Adipocyte (in vitro differentiated cells): ENCODE measurements around the gene POMT1.
"Not testable (repeated sequence)": the region's sequence is repeated elsewhere in the genome, so short reads cannot be mapped to it uniquely, and the experiment has no call there.

ENCODE experiments used
- DNase-seq: peaks from one replicate; pipeline ENCODE4 v3.0.0-alpha.2; 2015; ENCODE audit warnings: low read depth
- H3K27me3 ChIP-seq: replicated peaks from 2 replicates; pipeline ENCODE4 v1.7.0; 2013; ENCODE audit warnings: mild to moderate bottlenecking, low read length, moderate library complexity; ENCODE audit not compliant: control insufficient read depth, insufficient read depth
- H3K36me3 ChIP-seq: 2 replicates; pipeline ENCODE4 v1.7.0; 2013; ENCODE audit warnings: low read length, mild to moderate bottlenecking, moderate library complexity; ENCODE audit not compliant: control insufficient read depth, insufficient read depth, severe bottlenecking
- H3K4me1 ChIP-seq: 2 replicates; pipeline ENCODE4 v1.7.0; 2013; ENCODE audit warnings: mild to moderate bottlenecking, low read length, moderate library complexity; ENCODE audit not compliant: control insufficient read depth, insufficient read depth
- H3K4me3 ChIP-seq: 2 replicates; pipeline ENCODE4 v1.7.0; 2013; ENCODE audit warnings: mild to moderate bottlenecking, low read length, moderate library complexity
- H3K9ac ChIP-seq: 2 replicates; pipeline ENCODE4 v1.7.0; 2013; ENCODE audit warnings: mild to moderate bottlenecking, low read length, moderate library complexity
- H3K9me3 ChIP-seq: 2 replicates; pipeline ENCODE4 v1.7.0; 2013; ENCODE audit warnings: mild to moderate bottlenecking, low read length, moderate library complexity; ENCODE audit not compliant: control insufficient read depth

Gene POMT1

GRCh38 chr9:131546336-131547084 lies 43.8 kb downstream of the POMT1 start:
- Histone ChIP-seq H3K9me3 (peaks cover 31% of the 10 kb centered on the region), H3K9ac (no peak overlapping the region), H3K36me3 (no peaks in the 10 kb centered on the region), H3K27me3 (peaks cover 27% of the 10 kb centered on the region), H3K4me1 (no peaks in the 10 kb centered on the region), H3K4me3 (peak overlapping the region; percentile 58)
- DNase-seq, result peak; percentile 59

- peaks cover 44% of the 10 kb centered on the region for H3K27me3 ChIP-seq
- H3K4me1 ChIP-seq, H3K36me3 ChIP-seq, DNase-seq, H3K9ac ChIP-seq, H3K4me3 ChIP-seq: not testable (repeated sequence)
- H3K9me3 ChIP-seq, result peaks cover 12% of the 10 kb centered on the region
These were observed 46.5 kb downstream of the POMT1 start for GRCh38 chr9:131549186-131549585.

- not testable (repeated sequence) for H3K4me3 ChIP-seq, H3K9ac ChIP-seq, H3K36me3 ChIP-seq, H3K9me3 ChIP-seq, H3K4me1 ChIP-seq, DNase-seq
- H3K27me3 ChIP-seq, result peaks cover 49% of the 10 kb centered on the region
These were observed 47.7 kb downstream of the POMT1 start for GRCh38 chr9:131550465-131550864.

- H3K4me3 ChIP-seq, result no peak overlapping the region
- H3K9me3 ChIP-seq, result peaks cover 7% of the 10 kb centered on the region
- peaks cover 43% of the 10 kb centered on the region for H3K27me3 ChIP-seq
- DNase-seq, result no peak
- H3K4me1 ChIP-seq, result no peaks in the 10 kb centered on the region
- no peak overlapping the region for H3K9ac ChIP-seq
- no peaks in the 10 kb centered on the region for H3K36me3 ChIP-seq
These were observed 49.3 kb downstream of the POMT1 start for GRCh38 chr9:131552030-131552429.

- H3K36me3 ChIP-seq, result no peaks in the 10 kb centered on the region
- no peak overlapping the region for H3K9ac ChIP-seq
- H3K4me1 ChIP-seq, result no peaks in the 10 kb centered on the region
- peaks cover 30% of the 10 kb centered on the region for H3K27me3 ChIP-seq
- DNase-seq, result no peak
- H3K4me3 ChIP-seq, result no peak overlapping the region
- peaks cover 4% of the 10 kb centered on the region for H3K9me3 ChIP-seq
These were observed 51.5 kb downstream of the POMT1 start for GRCh38 chr9:131554087-131554842.

GRCh38 chr9:131554843-131555351 lies 52.2 kb downstream of the POMT1 start:
- peaks cover 28% of the 10 kb centered on the region for H3K27me3 ChIP-seq
- no peaks in the 10 kb centered on the region for H3K36me3 ChIP-seq
- H3K4me1 ChIP-seq, result no peaks in the 10 kb centered on the region
- H3K9ac ChIP-seq, result no peak overlapping the region
- no peak overlapping the region for H3K4me3 ChIP-seq
- no peak for DNase-seq
- H3K9me3 ChIP-seq, result peaks cover 4% of the 10 kb centered on the region

GRCh38 chr9:131555841-131556673 lies 53.3 kb downstream of the POMT1 start:
- peaks cover 27% of the 10 kb centered on the region for H3K27me3 ChIP-seq

GRCh38 chr9:131557855-131558548 lies 55.3 kb downstream of the POMT1 start:
- H3K9ac ChIP-seq, result no peak overlapping the region
- DNase-seq, result no peak
- H3K9me3 ChIP-seq, result peaks cover 4% of the 10 kb centered on the region
- no peak overlapping the region for H3K4me3 ChIP-seq
- H3K4me1 ChIP-seq, result no peaks in the 10 kb centered on the region
- H3K27me3 ChIP-seq, result peaks cover 20% of the 10 kb centered on the region
- no peaks in the 10 kb centered on the region for H3K36me3 ChIP-seq

More at GRCh38 chr9:131555841-131556673, 53.3 kb downstream of the POMT1 start:
- Histone ChIP-seq H3K9me3 (peaks cover 4% of the 10 kb centered on the region), H3K36me3 (no peaks in the 10 kb centered on the region), H3K4me3 (no peak overlapping the region), H3K9ac (no peak overlapping the region), H3K4me1 (no peaks in the 10 kb centered on the region)
- no peak for DNase-seq

- Histone ChIP-seq H3K9me3 (no peaks in the 10 kb centered on the region), H3K36me3 (no peaks in the 10 kb centered on the region), H3K27me3 (peaks cover 10% of the 10 kb centered on the region), H3K4me3 (no peak overlapping the region), H3K4me1 (no peaks in the 10 kb centered on the region), H3K9ac (no peak overlapping the region)
- DNase-seq, result no peak
These were observed 56.8 kb downstream of the POMT1 start for GRCh38 chr9:131559421-131560000.
